Fibroblast of the aortic adventitia (primary cell): ENCODE measurements around the gene ATMIN. TPM values are rescaled to one million over a fixed set of nuclear protein-coding genes. Genes with fewer than 3 reads are reported as not detected.

Source experiments
- DNase-seq: peaks from one replicate; pipeline ENCODE4 v3.0.0-alpha.2; 2010; ENCODE audit warnings: low read depth
- H3K4me3 ChIP-seq: 2 replicates; pipeline ENCODE4 v1.5.1; 2011; ENCODE audit warnings: low read depth, mild to moderate bottlenecking, control low read depth, low read length, moderate library complexity
- CTCF ChIP-seq: IDR thresholded peaks from 2 replicates; pipeline ENCODE4 v1.5.1; 2011; ENCODE audit warnings: mild to moderate bottlenecking, low read length, control low read depth, inconsistent platforms; ENCODE audit not compliant: insufficient read depth
- total RNA-seq: library from RNA; depleted of rRNA; stranded (reverse); fragments of >200 nt; gene quantifications from 2 replicates; pipeline ENCODE4 v1.2.3, GENCODE V29; 2012; ENCODE audit warnings: low replicate concordance

ATMIN gene
- total RNA-seq, 1 donor, result 45.4 TPM

GRCh38 chr16:81073560-81074330, 38.1 kb downstream of the ATMIN start:
- DNase-seq, result no peak
- no peak overlapping the region for H3K4me3 ChIP-seq
- no peak for TF ChIP-seq CTCF

GRCh38 chr16:81076566-81077075, 41.0 kb downstream of the ATMIN start:
- no peak for TF ChIP-seq CTCF
- peak; percentile 81 for DNase-seq
- peak overlapping the region; percentile 91 for H3K4me3 ChIP-seq

- H3K4me3 ChIP-seq, result peak within 1 kb of the TSS; percentile 91
- no peak for TF ChIP-seq CTCF
- DNase-seq, result peak; percentile 93
These were observed 41.7 kb downstream of the ATMIN start, which contains the start of gene C16orf46 for GRCh38 chr16:81077076-81077940. Gene C16orf46, minus strand, starts transcription at chr16:81077238. Its CDS starts 13,283 bp downstream, at chr16:81063955.

GRCh38 chr16:81080233-81080632, 44.6 kb downstream of the ATMIN start:
- H3K4me3 ChIP-seq, result no peak overlapping the region
- no peak for DNase-seq
- TF ChIP-seq CTCF, result no peak

GRCh38 chr16:81081014-81081413, 45.4 kb downstream of the ATMIN start:
- DNase-seq, result no peak
- TF ChIP-seq CTCF, result no peak
- no peak overlapping the region for H3K4me3 ChIP-seq

- no peak for TF ChIP-seq CTCF
- no peak overlapping the region for H3K4me3 ChIP-seq
These were observed 53.2 kb downstream of the ATMIN start for GRCh38 chr16:81088836-81089235.

More at GRCh38 chr16:81088836-81089235, 53.2 kb downstream of the ATMIN start:
- no peak for DNase-seq
